H1 (cell line): ENCODE data around the gene AFG1L. TPM values are rescaled to one million over a fixed set of nuclear protein-coding genes. Genes with fewer than 3 reads are reported as not detected.

Experiments used
- CTCF ChIP-seq, 3 experiments: IDR thresholded peaks; 1 replicate in 2 of 3; 2 replicates in 1 of 3; pipeline versions ENCODE4 v1.5.1 to v1.6.1; 2011; ENCODE audit warnings: low read length in 3 of 3, mild to moderate bottlenecking in 3 of 3, inconsistent platforms in 2 of 3, low read depth in 1 of 3, moderate library complexity in 1 of 3; ENCODE audit not compliant: insufficient read depth in 1 of 3; ENCODE audit errors: control extremely low read depth in 1 of 3
- MAX ChIP-seq: IDR thresholded peaks from 2 replicates; pipeline ENCODE4 v1.6.1; 2012; ENCODE audit warnings: inconsistent platforms
- polyA plus RNA-seq, 7 experiments: library from polyadenylated mRNA; depleted of rRNA in 3 of 7; stranded (reverse) in 5 of 7; unstranded in 2 of 7; fragments of >200 nt in 5 of 7; fragments of 200-250 nt in 2 of 7; gene quantifications; 1 replicate in 5 of 7; 2 replicates in 1 of 7; 4 replicates in 1 of 7; pipeline versions ENCODE4 v1.2.1 to v1.2.3, GENCODE V29; 2011 to 2013; ENCODE audit warnings: missing spikeins in 2 of 7, mixed read lengths in 2 of 7
- total RNA-seq: library from RNA; stranded (reverse); fragmentation: NEBNext Ultra II Directional; extraction: Animal tissue kit (Norgen Biotek cat#: 25700); gene quantifications from 2 replicates; pipeline ENCODE4 v1.2.1, GENCODE V29; 2021

AFG1L gene
- total and polyA plus RNA-seq, 2 of the 8 experiments (the other 6 are each of a cell fraction or from before 2014, with no cell fraction given): 0.98 to 5.7 TPM

- TF ChIP-seq CTCF (IDR thresholded peaks at IDR 0.05; ENCODE audit: control extremely low read depth in 1 of 3, insufficient read depth in 1 of 3, low read depth in 1 of 3, low read length in 3 of 3) (no peak), MAX (0 out of 2 replicates have a peak, but pooled peaks have one; percentile 8)
Measured at GRCh38 chr6:108559097-108559883, 264.4 kb downstream of the AFG1L start (continued).
